Measurements from ENCODE around the gene CFTR.

GRCh38 chr7:117548035-117548434, 68.2 kb downstream of the CFTR start:
- TF ChIP-seq POLR2A (IDR thresholded peaks at IDR 0.05) (no peak), CTCF (IDR thresholded peaks at IDR 0.05) (no peak)

All from Peyer's patch (tissue), 4 donors.